ENCODE results near the gene SMIM32.

SMIM32 gene

GRCh38 chr5:136232316-136232715, 39.4 kb upstream of the SMIM32 start:
- H3K4me3 ChIP-seq (ENCODE audit: low read depth, low read length) = no peak overlapping the region
- DNase-seq (ENCODE audit: low read depth, low spot score) = no peak
- in situ Hi-C loops (cut with HindIII; ENCODE audit: low sequenced_read_pairs) = no loop called here
- TF ChIP-seq, protein P1, sequence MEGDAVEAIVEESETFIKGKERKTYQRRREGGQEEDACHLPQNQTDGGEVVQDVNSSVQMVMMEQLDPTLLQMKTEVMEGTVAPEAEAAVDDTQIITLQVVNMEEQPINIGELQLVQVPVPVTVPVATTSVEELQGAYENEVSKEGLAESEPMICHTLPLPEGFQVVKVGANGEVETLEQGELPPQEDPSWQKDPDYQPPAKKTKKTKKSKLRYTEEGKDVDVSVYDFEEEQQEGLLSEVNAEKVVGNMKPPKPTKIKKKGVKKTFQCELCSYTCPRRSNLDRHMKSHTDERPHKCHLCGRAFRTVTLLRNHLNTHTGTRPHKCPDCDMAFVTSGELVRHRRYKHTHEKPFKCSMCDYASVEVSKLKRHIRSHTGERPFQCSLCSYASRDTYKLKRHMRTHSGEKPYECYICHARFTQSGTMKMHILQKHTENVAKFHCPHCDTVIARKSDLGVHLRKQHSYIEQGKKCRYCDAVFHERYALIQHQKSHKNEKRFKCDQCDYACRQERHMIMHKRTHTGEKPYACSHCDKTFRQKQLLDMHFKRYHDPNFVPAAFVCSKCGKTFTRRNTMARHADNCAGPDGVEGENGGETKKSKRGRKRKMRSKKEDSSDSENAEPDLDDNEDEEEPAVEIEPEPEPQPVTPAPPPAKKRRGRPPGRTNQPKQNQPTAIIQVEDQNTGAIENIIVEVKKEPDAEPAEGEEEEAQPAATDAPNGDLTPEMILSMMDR (IDR thresholded peaks at IDR 0.05; ENCODE audit: low read depth, low read length) = no peak

GRCh38 chr5:136230176-136230575, 37.2 kb upstream of the SMIM32 start:
- no peak overlapping the region for H3K4me3 ChIP-seq (ENCODE audit: low read depth, low read length)
- TF ChIP-seq, protein P1 (IDR thresholded peaks at IDR 0.05; ENCODE audit: low read depth, low read length) = no peak
- in situ Hi-C loops (cut with HindIII; ENCODE audit: low sequenced_read_pairs) = no loop called here
- DNase-seq (ENCODE audit: low read depth, low spot score) = no peak

DNA sequence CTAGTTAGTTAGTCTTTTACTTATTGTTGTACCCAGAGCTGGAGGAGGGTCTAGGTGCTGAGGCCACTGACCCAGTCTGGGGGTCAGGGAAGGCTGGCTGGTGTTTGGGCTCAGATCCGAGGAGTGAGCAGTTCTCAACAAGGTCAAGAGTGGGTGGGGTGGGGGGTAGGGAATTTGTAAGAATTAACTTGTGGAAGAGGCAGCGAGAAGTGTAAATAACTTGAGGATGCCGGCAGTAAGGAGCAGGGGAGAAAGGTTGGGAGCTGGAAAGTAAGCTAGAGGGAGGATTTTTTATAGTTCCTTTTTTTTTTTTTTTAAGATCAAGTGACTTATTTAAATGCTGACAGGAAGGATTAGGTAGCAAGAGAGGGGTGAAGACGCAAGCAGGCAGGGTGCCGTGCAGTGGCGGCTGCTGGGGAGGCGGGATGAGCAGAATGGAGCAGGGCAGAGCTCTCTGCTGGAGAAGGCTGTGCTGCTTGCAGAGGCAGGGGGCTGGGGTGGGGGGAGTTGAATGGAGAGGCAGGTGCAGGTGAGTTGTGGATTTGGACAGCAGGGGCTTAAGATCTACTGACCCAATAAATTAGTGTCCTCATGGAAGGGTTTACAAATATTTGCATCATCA, 35.3 kb upstream of the SMIM32 start:
- TF ChIP-seq, protein P1 (IDR thresholded peaks at IDR 0.05; ENCODE audit: low read depth, low read length) = no peak
- no peak for DNase-seq (ENCODE audit: low read depth, low spot score)
- in situ Hi-C loops (cut with HindIII; ENCODE audit: low sequenced_read_pairs) = no loop called here
- no peak overlapping the region for H3K4me3 ChIP-seq (ENCODE audit: low read depth, low read length)

DNA sequence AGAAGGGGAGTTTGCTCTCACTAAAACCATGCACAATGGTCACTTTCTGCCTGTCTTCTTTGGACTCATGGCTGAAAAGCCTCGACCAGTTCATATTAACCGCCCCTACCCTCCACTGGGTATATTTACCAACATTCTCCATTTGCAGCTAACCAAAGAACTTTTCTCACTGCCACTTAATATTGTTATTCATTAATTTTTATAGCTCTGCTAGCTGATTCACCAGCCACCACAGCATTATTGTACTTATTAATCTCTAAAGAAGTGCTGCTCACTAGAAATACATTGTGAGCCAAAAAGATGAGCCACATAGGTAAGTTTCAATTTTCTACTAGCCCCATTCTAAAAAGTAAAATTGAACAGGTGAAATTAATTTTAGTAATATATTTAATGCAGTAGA, 33.4 kb upstream of the SMIM32 start:
- no peak overlapping the region for H3K4me3 ChIP-seq (ENCODE audit: low read depth, low read length)
- no peak for DNase-seq (ENCODE audit: low read depth, low spot score)
- in situ Hi-C loops (cut with HindIII; ENCODE audit: low sequenced_read_pairs) = no loop called here
- TF ChIP-seq, protein P1 (IDR thresholded peaks at IDR 0.05; ENCODE audit: low read depth, low read length) = no peak

DNA sequence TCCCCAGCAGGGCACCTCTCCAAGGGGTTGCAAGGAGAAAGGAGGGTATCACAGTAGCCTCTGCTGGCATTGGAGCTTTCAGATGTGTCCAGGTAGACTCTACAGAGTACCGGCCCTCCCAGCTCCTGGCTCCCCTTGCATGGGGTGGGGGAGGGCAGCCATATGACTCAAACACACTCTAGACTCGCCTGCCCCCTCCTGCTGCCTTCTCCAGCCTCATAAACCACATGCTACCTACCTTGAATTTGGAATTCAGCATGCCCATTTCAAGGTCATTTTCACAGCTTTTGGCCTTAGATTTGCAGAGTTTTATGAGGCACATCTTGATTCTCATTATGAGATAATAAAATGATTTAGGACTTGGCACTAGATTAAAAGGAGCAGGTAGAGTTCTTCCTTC, 32.8 kb upstream of the SMIM32 start:
- in situ Hi-C loops (cut with HindIII; ENCODE audit: low sequenced_read_pairs) = no loop called here
- TF ChIP-seq, protein P1 (IDR thresholded peaks at IDR 0.05; ENCODE audit: low read depth, low read length) = no peak
- H3K4me3 ChIP-seq (ENCODE audit: low read depth, low read length) = no peak overlapping the region
- no peak for DNase-seq (ENCODE audit: low read depth, low spot score)

- DNase-seq (ENCODE audit: low read depth, low spot score) = no peak
- no peak overlapping the region for H3K4me3 ChIP-seq (ENCODE audit: low read depth, low read length)
- in situ Hi-C loops (cut with HindIII; ENCODE audit: low sequenced_read_pairs) = no loop called here
- TF ChIP-seq, protein P1 (IDR thresholded peaks at IDR 0.05; ENCODE audit: low read depth, low read length) = no peak
Measured at GRCh38 chr5:136222580-136223235, 29.7 kb upstream of the SMIM32 start.

Measured in astrocyte of the spinal cord (primary cell).